GM23338 (cell line): ENCODE measurements around the gene RAB30. TPM values are rescaled to one million over a fixed set of nuclear protein-coding genes. Genes with fewer than 3 reads are reported as not detected.
A peak's percentile ranks its signal among the peaks of the same experiment; 100 is the strongest.

Source experiments
- ATAC-seq: fragments of 200-7000 bp; cut with Tn5 transposase; 3 replicates; pipeline ENCODE4 v1.9.1; 2020
- DNase-seq: peaks from one replicate; pipeline ENCODE4 v3.0.0-alpha.2; 2015; ENCODE audit warnings: low spot score
- H2AFZ ChIP-seq: fragments of 200-600 bp; sonication (generic); 2 replicates; pipeline ENCODE4 v1.8.0; 2016; ENCODE audit warnings: antibody characterized with exemption, mild to moderate bottlenecking, moderate library complexity
- H3F3A ChIP-seq: fragments of 200-600 bp; sonication (generic); replicated peaks from 2 replicates; pipeline ENCODE4 v1.8.0; 2017; ENCODE audit warnings: antibody characterized with exemption, mixed run types, low read depth
- H3K27ac ChIP-seq: fragments of 200-600 bp; sonication (generic); 2 replicates; pipeline ENCODE4 v1.6.1; 2016; ENCODE audit warnings: low read depth
- H3K27me3 ChIP-seq: fragments of 200-600 bp; sonication (generic); 2 replicates; pipeline ENCODE4 v1.8.0; 2016; ENCODE audit warnings: mild to moderate bottlenecking, mixed run types, moderate library complexity; ENCODE audit not compliant: insufficient read depth
- H3K36me3 ChIP-seq: fragments of 200-600 bp; sonication (generic); 2 replicates; pipeline ENCODE4 v1.8.0; 2016; ENCODE audit warnings: mild to moderate bottlenecking; ENCODE audit not compliant: insufficient read depth
- H3K4me1 ChIP-seq: fragments of 200-600 bp; sonication (generic); 2 replicates; pipeline ENCODE4 v1.8.0; 2016; ENCODE audit warnings: mild to moderate bottlenecking, moderate library complexity; ENCODE audit not compliant: insufficient read depth
- H3K4me2 ChIP-seq: fragments of 200-600 bp; sonication (generic); 2 replicates; pipeline ENCODE4 v1.7.1; 2017; ENCODE audit warnings: mixed run types
- H3K4me3 ChIP-seq: fragments of 200-600 bp; sonication (generic); 2 replicates; pipeline ENCODE4 v1.6.1; 2016; ENCODE audit warnings: mixed run types
- H3K79me2 ChIP-seq: fragments of 200-600 bp; sonication (generic); replicated peaks from 2 replicates; pipeline ENCODE4 v1.8.0; 2017; ENCODE audit warnings: mild to moderate bottlenecking; ENCODE audit not compliant: insufficient read depth
- H3K9me2 ChIP-seq: fragments of 200-600 bp; sonication (generic); 2 replicates; pipeline ENCODE4 v1.8.0; 2017; ENCODE audit not compliant: insufficient read depth
- H4K20me1 ChIP-seq: fragments of 200-600 bp; sonication (generic); replicated peaks from 2 replicates; pipeline ENCODE4 v1.8.0; 2017; ENCODE audit warnings: mild to moderate bottlenecking; ENCODE audit not compliant: insufficient read depth
- H3K27ac Mint-ChIP-seq: 2 replicates; pipeline ENCODE4 v1.8.0; 2020; ENCODE audit warnings: inconsistent platforms, mild to moderate bottlenecking, moderate library complexity, mixed read lengths
- H3K27me3 Mint-ChIP-seq: 3 replicates; pipeline ENCODE4 v1.8.0; 2022; ENCODE audit warnings: low read depth, mild to moderate bottlenecking, moderate library complexity, mixed read lengths, inconsistent platforms; ENCODE audit not compliant: insufficient read depth, poor library complexity
- H3K36me3 Mint-ChIP-seq: 3 replicates; pipeline ENCODE4 v1.8.0; 2021; ENCODE audit warnings: low read depth, mild to moderate bottlenecking, inconsistent platforms, moderate library complexity, mixed read lengths
- H3K4me1 Mint-ChIP-seq: 3 replicates; pipeline ENCODE4 v1.8.0; 2020; ENCODE audit warnings: mild to moderate bottlenecking, inconsistent platforms, mixed read lengths
- H3K4me3 Mint-ChIP-seq: 3 replicates; pipeline ENCODE4 v1.8.0; 2021; ENCODE audit warnings: moderate library complexity, mild to moderate bottlenecking, inconsistent platforms, mixed read lengths
- H3K9me3 Mint-ChIP-seq: 3 replicates; pipeline ENCODE4 v1.8.0; 2020; ENCODE audit warnings: moderate library complexity, mild to moderate bottlenecking, inconsistent platforms, mixed read lengths
- CREB1 ChIP-seq: fragments of 250-450 bp; sonication (Bioruptor Pico); IDR thresholded peaks from 2 replicates; pipeline ENCODE4 v1.5.0; 2020; ENCODE audit warnings: low read depth, mild to moderate bottlenecking, moderate library complexity
- ETS1 ChIP-seq: IDR thresholded peaks from 2 replicates; pipeline ENCODE4 v1.6.1; 2016; ENCODE audit warnings: antibody characterized with exemption
- EZH2 ChIP-seq: fragments of 200-600 bp; sonication (generic); IDR thresholded peaks from one replicate; pipeline ENCODE4 v1.8.0; 2017; ENCODE audit warnings: antibody characterized with exemption, mild to moderate bottlenecking, low read depth; ENCODE audit not compliant: unreplicated experiment
- EZH2phosphoT487 ChIP-seq: fragments of 200-600 bp; sonication (generic); IDR thresholded peaks from one replicate; pipeline ENCODE4 v1.8.1; 2018; ENCODE audit warnings: antibody characterized with exemption; ENCODE audit not compliant: unreplicated experiment
- JUNB ChIP-seq: IDR thresholded peaks from one replicate; pipeline ENCODE4 v1.6.1; 2016; ENCODE audit warnings: antibody characterized with exemption; ENCODE audit not compliant: unreplicated experiment
- NANOG ChIP-seq: IDR thresholded peaks from 2 replicates; pipeline ENCODE4 v1.6.1; 2016; ENCODE audit warnings: antibody characterized with exemption, borderline replicate concordance
- POLR2AphosphoS5 ChIP-seq: IDR thresholded peaks from 2 replicates; pipeline ENCODE4 v1.6.1; 2016; ENCODE audit warnings: antibody characterized with exemption, low read depth
- REST ChIP-seq: IDR thresholded peaks from one replicate; pipeline ENCODE4 v1.6.1; 2018; ENCODE audit warnings: antibody characterized with exemption; ENCODE audit not compliant: unreplicated experiment
- STAT1 ChIP-seq: IDR thresholded peaks from one replicate; pipeline ENCODE4 v1.6.1; 2016; ENCODE audit warnings: antibody characterized with exemption; ENCODE audit not compliant: unreplicated experiment
- ZNF114 ChIP-seq: fragments of 250-450 bp; sonication (Bioruptor Pico); IDR thresholded peaks from 2 replicates; pipeline ENCODE4 v1.5.0; 2020; ENCODE audit warnings: mild to moderate bottlenecking, moderate library complexity
- ZNF331 ChIP-seq: fragments of 250-450 bp; sonication (Bioruptor Pico); IDR thresholded peaks from 2 replicates; pipeline ENCODE4 v1.5.0; 2020; ENCODE audit warnings: low read depth, mild to moderate bottlenecking, moderate library complexity
- polyA plus RNA-seq: library from polyadenylated mRNA; unstranded; fragments of >200 nt; fragmentation: Nextera tagmentation; extraction: Ambion mirVana; gene quantifications from 2 replicates; pipeline ENCODE4 v1.2.1, GENCODE V29; 2016
- total RNA-seq: library from RNA; depleted of rRNA; stranded (reverse); fragments of >200 nt; shearing (Covaris generic); gene quantifications from 2 replicates; pipeline ENCODE4 v1.2.3, GENCODE V29; 2014
- TF ChIP-seq, protein P1 (sequence below): fragments of 250-450 bp; sonication (Bioruptor Pico); IDR thresholded peaks from 2 replicates; pipeline ENCODE4 v1.5.0; 2020; ENCODE audit warnings: mild to moderate bottlenecking, moderate library complexity
- TF ChIP-seq, protein P2 (sequence below), 2 experiments: fragments of 200-600 bp in 1 of 2; sonication (generic) in 1 of 2; conservative IDR thresholded peaks; 2 replicates each; pipeline versions ENCODE4 v1.5.1 to v1.6.1; 2016 to 2017; ENCODE audit warnings: antibody characterized with exemption in 2 of 2, low read depth in 2 of 2, mild to moderate bottlenecking in 2 of 2, moderate library complexity in 1 of 2

RAB30 gene
- total and polyA plus RNA-seq, 2 experiments from 2014 or later: 3.3 to 6.6 TPM

GRCh38 chr11:83073884-83074283 lies 2.2 kb upstream of the RAB30 start:
- no peak overlapping the region for H3K4me3 ChIP-seq
- Mint-ChIP-seq H3K9me3 (no peaks in the 10 kb centered on the region), H3K4me3 (no peak overlapping the region)

More at GRCh38 chr11:83073884-83074283, 2.2 kb upstream of the RAB30 start:
- Mint-ChIP-seq H3K27ac (no peak overlapping the region), H3K36me3 (peaks cover 30% of the 10 kb centered on the region), H3K4me1 (peaks cover 12% of the 10 kb centered on the region), H3K27me3 (peaks cover 7% of the 10 kb centered on the region)
- no peaks in the 10 kb centered on the region for H3K9me2 ChIP-seq
- DNase-seq (no peak), ATAC-seq (no peak)
- no peak overlapping the region for H2AFZ ChIP-seq
- peak overlapping the region; percentile 95 for H3K4me2 ChIP-seq
- H3K79me2 ChIP-seq: peaks cover 29% of the 10 kb centered on the region
- H3K4me1 ChIP-seq: peaks cover 17% of the 10 kb centered on the region
- peaks cover 20% of the 10 kb centered on the region for H4K20me1 ChIP-seq
- TF ChIP-seq ZNF331 (CRISPR knock-in tag) (no peak), ZNF114 (no peak), ETS1 (no peak), NANOG (no peak), JUNB (no peak), REST (no peak), EZH2phosphoT487 (no peak), STAT1 (no peak), EZH2 (no peak), POLR2AphosphoS5 (no peak), CREB1 (CRISPR knock-in tag) (no peak)
- TF ChIP-seq, protein P1, sequence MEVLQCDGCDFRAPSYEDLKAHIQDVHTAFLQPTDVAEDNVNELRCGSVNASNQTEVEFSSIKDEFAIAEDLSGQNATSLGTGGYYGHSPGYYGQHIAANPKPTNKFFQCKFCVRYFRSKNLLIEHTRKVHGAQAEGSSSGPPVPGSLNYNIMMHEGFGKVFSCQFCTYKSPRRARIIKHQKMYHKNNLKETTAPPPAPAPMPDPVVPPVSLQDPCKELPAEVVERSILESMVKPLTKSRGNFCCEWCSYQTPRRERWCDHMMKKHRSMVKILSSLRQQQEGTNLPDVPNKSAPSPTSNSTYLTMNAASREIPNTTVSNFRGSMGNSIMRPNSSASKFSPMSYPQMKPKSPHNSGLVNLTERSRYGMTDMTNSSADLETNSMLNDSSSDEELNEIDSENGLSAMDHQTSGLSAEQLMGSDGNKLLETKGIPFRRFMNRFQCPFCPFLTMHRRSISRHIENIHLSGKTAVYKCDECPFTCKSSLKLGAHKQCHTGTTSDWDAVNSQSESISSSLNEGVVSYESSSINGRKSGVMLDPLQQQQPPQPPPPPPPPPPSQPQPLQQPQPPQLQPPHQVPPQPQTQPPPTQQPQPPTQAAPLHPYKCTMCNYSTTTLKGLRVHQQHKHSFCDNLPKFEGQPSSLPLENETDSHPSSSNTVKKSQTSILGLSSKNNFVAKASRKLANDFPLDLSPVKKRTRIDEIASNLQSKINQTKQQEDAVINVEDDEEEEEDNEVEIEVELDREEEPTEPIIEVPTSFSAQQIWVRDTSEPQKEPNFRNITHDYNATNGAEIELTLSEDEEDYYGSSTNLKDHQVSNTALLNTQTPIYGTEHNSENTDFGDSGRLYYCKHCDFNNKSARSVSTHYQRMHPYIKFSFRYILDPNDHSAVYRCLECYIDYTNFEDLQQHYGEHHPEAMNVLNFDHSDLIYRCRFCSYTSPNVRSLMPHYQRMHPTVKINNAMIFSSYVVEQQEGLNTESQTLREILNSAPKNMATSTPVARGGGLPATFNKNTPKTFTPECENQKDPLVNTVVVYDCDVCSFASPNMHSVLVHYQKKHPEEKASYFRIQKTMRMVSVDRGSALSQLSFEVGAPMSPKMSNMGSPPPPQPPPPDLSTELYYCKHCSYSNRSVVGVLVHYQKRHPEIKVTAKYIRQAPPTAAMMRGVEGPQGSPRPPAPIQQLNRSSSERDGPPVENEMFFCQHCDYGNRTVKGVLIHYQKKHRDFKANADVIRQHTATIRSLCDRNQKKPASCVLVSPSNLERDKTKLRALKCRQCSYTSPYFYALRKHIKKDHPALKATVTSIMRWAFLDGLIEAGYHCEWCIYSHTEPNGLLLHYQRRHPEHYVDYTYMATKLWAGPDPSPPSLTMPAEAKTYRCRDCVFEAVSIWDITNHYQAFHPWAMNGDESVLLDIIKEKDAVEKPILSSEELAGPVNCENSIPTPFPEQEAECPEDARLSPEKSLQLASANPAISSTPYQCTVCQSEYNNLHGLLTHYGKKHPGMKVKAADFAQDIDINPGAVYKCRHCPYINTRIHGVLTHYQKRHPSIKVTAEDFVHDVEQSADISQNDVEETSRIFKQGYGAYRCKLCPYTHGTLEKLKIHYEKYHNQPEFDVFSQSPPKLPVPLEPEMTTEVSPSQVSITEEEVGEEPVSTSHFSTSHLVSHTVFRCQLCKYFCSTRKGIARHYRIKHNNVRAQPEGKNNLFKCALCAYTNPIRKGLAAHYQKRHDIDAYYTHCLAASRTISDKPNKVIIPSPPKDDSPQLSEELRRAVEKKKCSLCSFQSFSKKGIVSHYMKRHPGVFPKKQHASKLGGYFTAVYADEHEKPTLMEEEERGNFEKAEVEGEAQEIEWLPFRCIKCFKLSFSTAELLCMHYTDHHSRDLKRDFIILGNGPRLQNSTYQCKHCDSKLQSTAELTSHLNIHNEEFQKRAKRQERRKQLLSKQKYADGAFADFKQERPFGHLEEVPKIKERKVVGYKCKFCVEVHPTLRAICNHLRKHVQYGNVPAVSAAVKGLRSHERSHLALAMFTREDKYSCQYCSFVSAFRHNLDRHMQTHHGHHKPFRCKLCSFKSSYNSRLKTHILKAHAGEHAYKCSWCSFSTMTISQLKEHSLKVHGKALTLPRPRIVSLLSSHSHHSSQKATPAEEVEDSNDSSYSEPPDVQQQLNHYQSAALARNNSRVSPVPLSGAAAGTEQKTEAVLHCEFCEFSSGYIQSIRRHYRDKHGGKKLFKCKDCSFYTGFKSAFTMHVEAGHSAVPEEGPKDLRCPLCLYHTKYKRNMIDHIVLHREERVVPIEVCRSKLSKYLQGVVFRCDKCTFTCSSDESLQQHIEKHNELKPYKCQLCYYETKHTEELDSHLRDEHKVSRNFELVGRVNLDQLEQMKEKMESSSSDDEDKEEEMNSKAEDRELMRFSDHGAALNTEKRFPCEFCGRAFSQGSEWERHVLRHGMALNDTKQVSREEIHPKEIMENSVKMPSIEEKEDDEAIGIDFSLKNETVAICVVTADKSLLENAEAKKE (CRISPR knock-in tag): no peak
- TF ChIP-seq, protein P2, sequence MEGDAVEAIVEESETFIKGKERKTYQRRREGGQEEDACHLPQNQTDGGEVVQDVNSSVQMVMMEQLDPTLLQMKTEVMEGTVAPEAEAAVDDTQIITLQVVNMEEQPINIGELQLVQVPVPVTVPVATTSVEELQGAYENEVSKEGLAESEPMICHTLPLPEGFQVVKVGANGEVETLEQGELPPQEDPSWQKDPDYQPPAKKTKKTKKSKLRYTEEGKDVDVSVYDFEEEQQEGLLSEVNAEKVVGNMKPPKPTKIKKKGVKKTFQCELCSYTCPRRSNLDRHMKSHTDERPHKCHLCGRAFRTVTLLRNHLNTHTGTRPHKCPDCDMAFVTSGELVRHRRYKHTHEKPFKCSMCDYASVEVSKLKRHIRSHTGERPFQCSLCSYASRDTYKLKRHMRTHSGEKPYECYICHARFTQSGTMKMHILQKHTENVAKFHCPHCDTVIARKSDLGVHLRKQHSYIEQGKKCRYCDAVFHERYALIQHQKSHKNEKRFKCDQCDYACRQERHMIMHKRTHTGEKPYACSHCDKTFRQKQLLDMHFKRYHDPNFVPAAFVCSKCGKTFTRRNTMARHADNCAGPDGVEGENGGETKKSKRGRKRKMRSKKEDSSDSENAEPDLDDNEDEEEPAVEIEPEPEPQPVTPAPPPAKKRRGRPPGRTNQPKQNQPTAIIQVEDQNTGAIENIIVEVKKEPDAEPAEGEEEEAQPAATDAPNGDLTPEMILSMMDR (conservative IDR thresholded peaks at IDR 0.05; ENCODE audit: low read depth in 2 of 2): no peak
- no peaks in the 10 kb centered on the region for H3K27me3 ChIP-seq
- no peaks in the 10 kb centered on the region for H3F3A ChIP-seq
- 0 out of 2 replicates have a peak overlapping the region, but pooled peaks have one; percentile 7 for H3K27ac ChIP-seq
- H3K36me3 ChIP-seq: peaks cover 21% of the 10 kb centered on the region; the same call in 1 of the 2 replicates
